NCI-H1092 (cell line): Measurements from ENCODE around the gene DUXB.

Experiments used
- DNase-seq: peaks from one replicate; lab custom pipeline; 2025; lab: John Stamatoyannopoulos, UW

Gene DUXB

GRCh38 chr16:75660321-75660720 is 40.9 kb downstream of the DUXB start:
- DNase-seq: no peak

GRCh38 chr16:75658175-75658574 is 43.1 kb downstream of the DUXB start:
- no peak for DNase-seq

- no peak for DNase-seq
These were observed 47.3 kb downstream of the DUXB start for GRCh38 chr16:75653922-75654321.

GRCh38 chr16:75648265-75649076 is 52.8 kb downstream of the DUXB start:
- peak; percentile 65 for DNase-seq

GRCh38 chr16:75647492-75648264 is 53.6 kb downstream of the DUXB start, which contains the start of the genes KARS1 and TERF2IP:
Gene KARS1, minus strand, starts transcription at chr16:75647665. Its CDS starts 26 bp downstream, at chr16:75647639.
Gene TERF2IP, plus strand, starts transcription at chr16:75647773. Its CDS starts 110 bp downstream, at chr16:75647883.
- DNase-seq: peak; percentile 86

- no peak for DNase-seq
These were observed 54.2 kb downstream of the DUXB start for GRCh38 chr16:75647112-75647491.

- no peak for DNase-seq
These were observed 56.8 kb downstream of the DUXB start for GRCh38 chr16:75644240-75645012.
